Karpas-422 (cell line): Measurements from ENCODE around the gene SPINK5. TPM values are rescaled to one million over a fixed set of nuclear protein-coding genes. Genes with fewer than 3 reads are reported as not detected.

Experiments used
- DNase-seq: peaks from one replicate; pipeline ENCODE4 v3.0.0-alpha.2; 2015
- H2AFZ ChIP-seq: fragments of 200-600 bp; sonication (generic); 2 replicates; pipeline ENCODE4 v1.6.1; 2014; ENCODE audit warnings: antibody characterized with exemption, low read length, mixed read lengths
- H3K27ac ChIP-seq: fragments of 200-600 bp; sonication (generic); 2 replicates; pipeline ENCODE4 v1.5.1; 2014; ENCODE audit warnings: mild to moderate bottlenecking, low read length, moderate library complexity
- H3K27me3 ChIP-seq: fragments of 200-600 bp; sonication (generic); 2 replicates; pipeline ENCODE4 v1.6.1; 2014; ENCODE audit warnings: low read length, mixed read lengths
- H3K36me3 ChIP-seq: fragments of 200-600 bp; sonication (generic); 2 replicates; pipeline ENCODE4 v1.6.1; 2014; ENCODE audit warnings: low read length, mixed read lengths; ENCODE audit not compliant: insufficient read depth
- H3K4me1 ChIP-seq: fragments of 200-600 bp; sonication (generic); 2 replicates; pipeline ENCODE4 v1.6.1; 2014; ENCODE audit warnings: mild to moderate bottlenecking, low read length, mixed read lengths
- H3K4me2 ChIP-seq: fragments of 200-600 bp; sonication (generic); 2 replicates; pipeline ENCODE4 v1.6.1; 2014; ENCODE audit warnings: low read length, low read depth, mild to moderate bottlenecking; ENCODE audit not compliant: poor library complexity, severe bottlenecking
- H3K4me3 ChIP-seq: fragments of 200-600 bp; sonication (generic); 2 replicates; pipeline ENCODE4 v1.5.1; 2014; ENCODE audit warnings: mild to moderate bottlenecking, antibody characterized with exemption, low read length, mixed read lengths
- H3K79me2 ChIP-seq: fragments of 200-600 bp; sonication (generic); 2 replicates; pipeline ENCODE4 v1.6.1; 2014; ENCODE audit warnings: mild to moderate bottlenecking, low read length, mixed read lengths
- H3K9ac ChIP-seq: fragments of 200-600 bp; sonication (generic); 2 replicates; pipeline ENCODE4 v1.6.0; 2014; ENCODE audit warnings: low read length
- H3K9me2 ChIP-seq: fragments of 200-600 bp; sonication (generic), shearing (Covaris generic); replicated peaks from 2 replicates; pipeline ENCODE4 v1.6.0; 2014; ENCODE audit warnings: mild to moderate bottlenecking, low read length, moderate library complexity; ENCODE audit not compliant: insufficient read depth
- H3K9me3 ChIP-seq: fragments of 300-700, 200-600 bp; sonication (generic); 2 replicates; pipeline ENCODE4 v1.6.1; 2014; ENCODE audit warnings: low read length, mixed read lengths
- H4K20me1 ChIP-seq: fragments of 200-600 bp; sonication (generic); 2 replicates; pipeline ENCODE4 v1.6.1; 2014; ENCODE audit warnings: mild to moderate bottlenecking, antibody characterized with exemption, low read length, low read depth; ENCODE audit not compliant: insufficient read depth
- total RNA-seq: library from RNA; depleted of rRNA; stranded (reverse); fragments of >200 nt; shearing (Covaris generic); gene quantifications from 2 replicates; pipeline ENCODE4 v1.2.3, GENCODE V29; 2014; ENCODE audit warnings: low replicate concordance

The SPINK5 gene
- total RNA-seq, 1 experiment from 2014 or later = not detected

DNA sequence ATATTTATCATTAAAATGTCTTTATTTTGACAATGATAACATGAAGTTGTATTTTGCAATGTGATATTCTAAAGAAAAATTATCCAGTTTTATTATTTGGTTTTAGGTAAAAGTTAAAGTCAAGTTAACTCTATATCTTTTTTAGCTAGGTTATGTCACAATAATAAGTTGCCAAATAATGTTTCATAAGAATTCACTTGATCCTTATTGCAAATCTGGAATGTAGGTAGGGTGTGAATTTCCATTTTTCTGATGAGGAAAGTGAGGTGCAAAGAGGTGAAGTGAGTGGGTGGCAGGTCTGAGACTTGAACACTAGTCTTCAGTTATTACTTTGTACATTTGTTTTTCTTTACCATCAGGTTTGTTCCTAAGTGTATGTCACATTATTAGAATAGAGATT is 21.5 kb downstream of the SPINK5 start:
- no peak for DNase-seq
- H3K4me1 ChIP-seq = peaks cover 4% of the 10 kb centered on the region; the same call in 1 of the 2 replicates
- H3K4me2 ChIP-seq = no peak overlapping the region
- H2AFZ ChIP-seq = no peak overlapping the region
- H3K36me3 ChIP-seq = no peaks in the 10 kb centered on the region
- H4K20me1 ChIP-seq = no peaks in the 10 kb centered on the region
- H3K79me2 ChIP-seq = no peaks in the 10 kb centered on the region
- no peak overlapping the region for H3K9ac ChIP-seq
- H3K27ac ChIP-seq = no peak overlapping the region
- H3K9me3 ChIP-seq = no peaks in the 10 kb centered on the region
- H3K27me3 ChIP-seq = no peaks in the 10 kb centered on the region
- no peak overlapping the region for H3K4me3 ChIP-seq
- no peaks in the 10 kb centered on the region for H3K9me2 ChIP-seq

DNA sequence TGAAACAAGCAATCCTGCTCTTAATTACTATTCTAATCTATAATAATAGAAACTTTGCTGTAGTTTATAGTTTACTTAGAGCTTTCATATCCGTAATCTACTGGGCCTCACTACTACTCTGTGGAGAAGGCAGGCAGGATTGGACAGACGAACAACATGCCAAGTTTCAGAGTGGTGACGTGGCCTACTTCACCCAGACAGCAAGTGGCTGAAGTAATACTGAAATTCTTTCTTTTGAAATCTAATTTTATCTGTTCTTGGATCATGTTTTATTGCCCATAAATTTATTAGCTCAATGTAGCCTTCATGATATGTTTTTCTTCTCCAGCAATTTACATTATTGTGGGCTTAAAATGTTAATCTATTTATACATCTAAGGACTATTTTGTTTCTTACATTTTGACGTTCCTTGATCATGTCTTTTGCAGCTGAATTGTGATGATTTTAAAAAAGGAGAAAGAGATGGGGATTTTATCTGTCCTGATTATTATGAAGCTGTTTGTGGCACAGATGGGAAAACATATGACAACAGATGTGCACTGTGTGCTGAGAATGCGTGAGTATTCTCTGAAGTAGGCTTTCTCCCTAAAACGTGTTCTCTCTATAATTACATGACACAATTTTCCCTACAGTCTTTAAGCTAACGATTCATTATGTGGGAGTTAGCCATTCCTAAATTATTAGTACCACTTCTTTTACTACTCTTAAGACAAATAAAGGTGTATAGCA is 22.4 kb downstream of the SPINK5 start:
- Histone ChIP-seq H3K79me2 (no peaks in the 10 kb centered on the region), H3K9me3 (no peaks in the 10 kb centered on the region), H3K4me3 (no peak overlapping the region), H3K36me3 (no peaks in the 10 kb centered on the region), H3K27me3 (no peaks in the 10 kb centered on the region), H3K27ac (no peak overlapping the region), H3K9ac (no peak overlapping the region), H3K9me2 (no peaks in the 10 kb centered on the region), H3K4me1 (peaks cover 4% of the 10 kb centered on the region; the same call in 1 of the 2 replicates), H3K4me2 (no peak overlapping the region), H2AFZ (no peak overlapping the region), H4K20me1 (no peaks in the 10 kb centered on the region)
- no peak for DNase-seq

DNA sequence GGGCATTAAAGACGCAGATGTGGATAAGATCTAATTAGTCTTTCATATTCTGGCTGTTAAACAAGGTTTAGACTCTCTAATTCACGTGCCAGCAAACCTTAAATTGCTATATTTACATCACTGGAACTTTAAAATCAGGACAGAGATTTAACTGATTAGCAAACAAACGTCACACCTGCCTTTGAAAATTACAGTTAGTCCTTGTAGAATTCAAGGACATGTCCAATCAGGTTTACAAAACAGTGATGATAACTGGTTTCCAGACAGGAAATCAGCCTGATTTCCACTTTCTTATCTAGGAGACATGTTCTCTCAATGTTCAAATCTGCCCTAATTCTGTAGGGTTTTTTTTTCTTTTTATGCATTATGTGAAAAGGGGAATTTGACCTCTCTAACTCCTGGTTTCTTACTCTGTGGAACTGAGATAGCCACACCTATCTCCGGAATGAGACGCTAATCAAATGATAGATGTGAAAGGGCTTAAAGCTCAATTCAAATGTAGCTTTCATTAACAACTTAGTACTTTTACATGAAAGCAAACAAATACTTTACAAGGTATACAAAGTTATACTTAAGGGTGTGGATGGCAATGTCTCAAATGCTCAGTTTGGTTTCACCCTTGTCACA is 26.5 kb downstream of the SPINK5 start:
- Histone ChIP-seq H3K9me2 (no peaks in the 10 kb centered on the region), H3K4me3 (no peak overlapping the region), H2AFZ (no peak overlapping the region), H3K9ac (no peak overlapping the region), H3K4me1 (peaks cover 4% of the 10 kb centered on the region; the same call in 1 of the 2 replicates), H3K9me3 (no peaks in the 10 kb centered on the region), H3K36me3 (no peaks in the 10 kb centered on the region), H4K20me1 (no peaks in the 10 kb centered on the region), H3K27ac (no peak overlapping the region), H3K4me2 (no peak overlapping the region), H3K27me3 (no peaks in the 10 kb centered on the region), H3K79me2 (no peaks in the 10 kb centered on the region)
- no peak for DNase-seq

DNA sequence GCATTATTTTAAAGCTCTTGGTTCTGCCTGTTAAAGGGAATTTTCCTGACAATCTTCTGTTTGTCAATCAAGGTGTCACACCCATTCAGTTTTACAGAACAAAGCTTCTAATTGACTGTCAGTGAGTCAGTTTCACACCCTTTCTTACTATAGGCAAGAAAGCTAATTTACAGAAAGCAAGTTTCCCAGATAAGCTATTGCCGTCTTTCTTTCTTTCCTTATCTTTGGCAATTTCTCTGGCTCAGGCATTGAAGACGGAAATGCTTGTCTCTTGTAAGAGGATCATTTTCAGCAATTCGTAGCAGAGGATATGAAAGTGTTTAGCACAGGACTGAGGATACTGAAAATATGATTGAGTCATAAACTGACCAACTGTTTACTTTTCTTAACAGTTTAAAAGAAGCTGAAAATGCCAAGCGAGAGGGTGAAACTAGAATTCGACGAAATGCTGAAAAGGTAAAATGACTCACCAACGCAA is 27.0 kb downstream of the SPINK5 start:
- Histone ChIP-seq H3K9me2 (no peaks in the 10 kb centered on the region), H4K20me1 (no peaks in the 10 kb centered on the region), H3K9ac (no peak overlapping the region), H3K36me3 (no peaks in the 10 kb centered on the region), H3K27ac (no peak overlapping the region), H3K4me2 (no peak overlapping the region), H3K79me2 (no peaks in the 10 kb centered on the region), H3K4me3 (no peak overlapping the region), H2AFZ (no peak overlapping the region), H3K9me3 (no peaks in the 10 kb centered on the region), H3K4me1 (peaks cover 4% of the 10 kb centered on the region; the same call in 1 of the 2 replicates), H3K27me3 (no peaks in the 10 kb centered on the region)
- DNase-seq = no peak

DNA sequence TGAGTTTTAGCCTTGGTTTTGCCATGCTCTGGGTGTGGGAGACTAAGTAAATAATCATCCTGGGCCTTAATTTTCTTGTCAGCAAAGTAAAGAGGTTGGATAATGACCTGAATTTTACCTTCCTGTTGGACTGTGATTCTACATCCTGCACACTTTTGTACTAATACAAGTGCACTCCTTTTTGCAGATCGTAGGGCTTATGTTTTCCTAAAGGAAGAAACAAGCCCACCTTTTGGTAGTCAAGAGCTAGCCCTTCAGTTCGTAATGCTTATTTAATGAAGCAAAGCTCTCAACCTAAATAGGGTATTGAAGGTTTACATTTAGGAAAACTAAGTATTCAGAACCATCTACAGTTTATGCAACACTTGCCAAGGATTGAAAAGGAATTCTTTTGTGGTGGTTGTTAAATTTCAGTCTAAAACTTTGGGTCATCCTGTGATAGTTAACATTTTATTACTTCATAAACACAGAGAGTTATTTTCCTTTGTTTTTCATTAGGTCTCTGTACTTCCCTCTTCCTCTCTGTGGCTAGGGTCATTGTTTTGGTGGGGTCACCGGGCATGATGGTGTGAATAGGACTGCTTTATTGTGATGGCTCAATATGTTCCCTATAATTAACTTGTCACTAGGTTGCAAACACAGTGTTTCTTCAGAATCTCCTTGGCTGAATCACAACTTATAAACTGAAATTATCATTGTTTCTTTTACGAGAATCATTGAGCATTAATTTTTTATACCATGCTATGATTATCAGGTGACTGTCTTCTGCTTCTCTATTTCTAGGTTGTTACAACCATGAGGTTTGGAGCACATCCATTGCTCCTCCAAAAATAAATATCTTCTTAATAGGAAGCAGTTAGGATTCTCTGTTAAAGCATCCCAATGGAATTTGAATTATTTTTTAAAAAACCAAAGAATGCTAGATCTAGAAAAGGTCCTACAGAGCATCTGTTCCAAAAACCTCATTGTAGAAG is 28.5 kb downstream of the SPINK5 start:
- Histone ChIP-seq H3K36me3 (no peaks in the 10 kb centered on the region), H3K9me3 (no peaks in the 10 kb centered on the region), H2AFZ (no peak overlapping the region), H3K4me3 (no peak overlapping the region), H3K27ac (no peak overlapping the region), H3K27me3 (no peaks in the 10 kb centered on the region), H3K9me2 (no peaks in the 10 kb centered on the region), H4K20me1 (no peaks in the 10 kb centered on the region), H3K4me1 (peaks cover 4% of the 10 kb centered on the region; the same call in 1 of the 2 replicates), H3K79me2 (no peaks in the 10 kb centered on the region), H3K4me2 (no peak overlapping the region), H3K9ac (no peak overlapping the region)
- DNase-seq = no peak

DNA sequence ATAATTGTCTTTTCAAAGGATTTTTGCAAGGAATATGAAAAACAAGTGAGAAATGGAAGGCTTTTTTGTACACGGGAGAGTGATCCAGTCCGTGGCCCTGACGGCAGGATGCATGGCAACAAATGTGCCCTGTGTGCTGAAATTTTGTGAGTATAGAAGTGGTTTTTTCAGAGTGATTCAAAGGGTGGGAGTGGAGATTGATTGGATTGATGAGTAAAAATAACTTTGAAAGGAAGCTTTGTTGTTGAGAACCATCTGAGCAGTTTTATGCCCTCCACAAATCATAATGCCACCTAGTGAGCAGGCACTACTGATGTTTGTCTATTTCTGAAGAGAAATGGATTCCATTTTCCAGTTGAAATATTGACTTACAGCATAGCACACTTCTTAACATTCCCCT is 30.6 kb downstream of the SPINK5 start:
- Histone ChIP-seq H2AFZ (no peak overlapping the region), H3K27ac (no peak overlapping the region), H3K4me3 (no peak overlapping the region), H3K9ac (no peak overlapping the region), H4K20me1 (no peaks in the 10 kb centered on the region), H3K4me1 (no peaks in the 10 kb centered on the region), H3K27me3 (no peaks in the 10 kb centered on the region), H3K4me2 (no peak overlapping the region), H3K9me2 (no peaks in the 10 kb centered on the region), H3K36me3 (no peaks in the 10 kb centered on the region), H3K79me2 (no peaks in the 10 kb centered on the region), H3K9me3 (no peaks in the 10 kb centered on the region)
- DNase-seq = no peak

DNA sequence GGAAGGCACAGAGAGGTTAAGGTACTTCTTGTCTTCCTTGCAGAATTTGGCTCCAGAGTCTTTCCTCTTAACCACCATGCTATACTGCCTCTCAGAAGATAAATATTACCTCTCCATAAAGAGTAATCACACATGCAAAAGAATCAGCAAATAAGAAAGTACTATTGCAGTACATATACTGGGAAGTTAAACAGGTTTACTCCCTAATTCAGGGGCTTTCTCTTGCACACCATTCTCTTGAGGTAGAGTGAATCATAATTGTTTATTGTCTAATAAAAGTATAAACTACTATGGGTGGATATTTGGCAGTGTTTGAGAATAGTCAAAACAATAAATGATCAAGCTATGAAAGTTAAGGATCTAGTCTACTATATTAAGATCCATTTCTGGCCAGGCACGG is 40.4 kb downstream of the SPINK5 start:
- Histone ChIP-seq H3K27ac (no peak overlapping the region), H4K20me1 (no peaks in the 10 kb centered on the region), H3K36me3 (no peaks in the 10 kb centered on the region)

DNA sequence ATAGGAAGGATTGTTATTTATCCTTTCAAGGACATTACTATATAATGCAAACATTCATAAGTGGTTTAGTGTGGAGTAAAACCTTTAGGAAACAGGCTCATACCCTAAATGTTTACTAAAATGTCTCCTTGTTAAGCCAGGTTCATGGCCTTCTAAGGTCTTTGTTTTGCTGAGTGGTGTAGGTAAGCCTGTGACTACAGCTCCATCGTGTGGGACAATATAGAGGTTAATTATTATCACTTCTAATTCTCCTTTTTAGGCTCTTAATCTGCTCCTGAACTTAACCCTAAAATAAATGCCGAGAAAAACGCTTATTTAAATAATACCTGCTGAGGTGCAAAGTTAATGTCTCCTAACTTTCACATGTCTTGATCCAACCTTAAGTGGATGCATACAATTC is 43.8 kb downstream of the SPINK5 start:
- Histone ChIP-seq H3K4me2 (no peak overlapping the region), H3K4me3 (no peak overlapping the region), H3K79me2 (no peaks in the 10 kb centered on the region), H3K36me3 (no peaks in the 10 kb centered on the region), H4K20me1 (no peaks in the 10 kb centered on the region), H3K27ac (no peak overlapping the region), H3K9me3 (no peaks in the 10 kb centered on the region), H3K27me3 (no peaks in the 10 kb centered on the region), H3K9ac (no peak overlapping the region), H2AFZ (no peak overlapping the region), H3K4me1 (peaks cover 6% of the 10 kb centered on the region), H3K9me2 (no peaks in the 10 kb centered on the region)
- no peak for DNase-seq

More for the DNA sequence above, 40.4 kb downstream of the SPINK5 start:
- H3K4me2 ChIP-seq = no peak overlapping the region
- no peak overlapping the region for H3K4me3 ChIP-seq
- H3K27me3 ChIP-seq = no peaks in the 10 kb centered on the region
- H3K9me2 ChIP-seq = no peaks in the 10 kb centered on the region
- H3K4me1 ChIP-seq = no peaks in the 10 kb centered on the region
- H3K9me3 ChIP-seq = no peaks in the 10 kb centered on the region
- no peak overlapping the region for H3K9ac ChIP-seq
- no peaks in the 10 kb centered on the region for H3K79me2 ChIP-seq
- H2AFZ ChIP-seq = no peak overlapping the region
- DNase-seq = no peak
